ENCODE measurements around the gene SP4. TPM values are rescaled to one million over a fixed set of nuclear protein-coding genes. Genes with fewer than 3 reads are reported as not detected.

SP4 gene
- total RNA-seq, 1 donor from 2014 or later: 20.4 TPM

DNA sequence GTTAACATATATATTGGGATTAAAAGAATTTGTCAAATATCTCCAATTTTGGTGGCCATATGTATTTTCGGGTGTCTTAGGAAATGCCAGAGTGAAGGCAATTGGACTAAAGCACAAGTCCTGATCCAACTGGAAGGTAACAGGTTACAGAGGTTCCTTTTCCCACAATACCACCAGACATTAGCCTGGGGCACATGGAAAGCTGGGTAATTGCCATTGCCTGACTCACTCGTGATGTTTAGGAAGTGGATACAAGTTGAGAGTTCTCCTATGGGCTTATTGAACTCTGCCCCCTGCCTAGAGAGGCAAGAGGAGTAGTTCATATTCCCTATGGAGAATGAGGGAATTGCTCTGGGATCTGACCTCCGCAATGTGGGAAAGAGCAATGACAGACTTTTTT is 120.6 kb downstream of the SP4 start:
- H3K27me3 Mint-ChIP-seq: peaks cover 20% of the 10 kb centered on the region
- H3K27ac Mint-ChIP-seq: no peak overlapping the region
- intact Hi-C loops (cut with micrococcal nuclease): loop anchor here (10.0 kb wide), 1 partner anchor 216 kb away; no protein-coding TSS in a partner anchor

DNA sequence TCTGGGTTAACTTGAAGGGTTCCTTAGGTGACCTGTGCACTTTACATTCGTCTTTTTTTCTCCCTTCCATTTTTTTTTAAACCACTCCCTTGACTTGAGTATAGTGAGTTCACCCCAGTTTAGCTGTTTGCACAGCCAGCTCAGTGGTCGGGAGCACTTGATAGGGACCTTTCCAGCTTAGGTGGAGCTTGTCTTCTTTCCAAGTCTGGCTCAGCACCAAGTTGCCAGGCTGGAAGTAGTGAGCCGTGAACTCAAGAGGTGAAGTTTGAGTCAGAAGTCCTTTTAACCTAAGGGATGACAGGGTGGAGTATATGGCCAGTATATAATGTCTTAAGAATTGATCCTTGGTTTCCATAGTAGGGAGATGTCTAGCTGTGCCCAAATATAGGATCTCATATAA is 122.2 kb downstream of the SP4 start:
- intact Hi-C loops (cut with micrococcal nuclease): no loop called here
- H3K4me1 Mint-ChIP-seq: peaks cover 2% of the 10 kb centered on the region
- H3K27ac Mint-ChIP-seq: no peak overlapping the region
- no peak overlapping the region for H3K4me3 Mint-ChIP-seq
- H3K9me3 Mint-ChIP-seq: no peaks in the 10 kb centered on the region
- DNase-seq: no peak
- H3K27me3 Mint-ChIP-seq: peaks cover 12% of the 10 kb centered on the region
- peaks cover 6% of the 10 kb centered on the region for H3K36me3 Mint-ChIP-seq (ENCODE audit: low read depth)

More for the DNA sequence above, 120.6 kb downstream of the SP4 start:
- peaks cover 6% of the 10 kb centered on the region for H3K4me1 Mint-ChIP-seq
- no peak overlapping the region for H3K4me3 Mint-ChIP-seq
- H3K36me3 Mint-ChIP-seq (ENCODE audit: low read depth): peaks cover 8% of the 10 kb centered on the region
- H3K9me3 Mint-ChIP-seq: no peaks in the 10 kb centered on the region
- no peak for DNase-seq

DNA sequence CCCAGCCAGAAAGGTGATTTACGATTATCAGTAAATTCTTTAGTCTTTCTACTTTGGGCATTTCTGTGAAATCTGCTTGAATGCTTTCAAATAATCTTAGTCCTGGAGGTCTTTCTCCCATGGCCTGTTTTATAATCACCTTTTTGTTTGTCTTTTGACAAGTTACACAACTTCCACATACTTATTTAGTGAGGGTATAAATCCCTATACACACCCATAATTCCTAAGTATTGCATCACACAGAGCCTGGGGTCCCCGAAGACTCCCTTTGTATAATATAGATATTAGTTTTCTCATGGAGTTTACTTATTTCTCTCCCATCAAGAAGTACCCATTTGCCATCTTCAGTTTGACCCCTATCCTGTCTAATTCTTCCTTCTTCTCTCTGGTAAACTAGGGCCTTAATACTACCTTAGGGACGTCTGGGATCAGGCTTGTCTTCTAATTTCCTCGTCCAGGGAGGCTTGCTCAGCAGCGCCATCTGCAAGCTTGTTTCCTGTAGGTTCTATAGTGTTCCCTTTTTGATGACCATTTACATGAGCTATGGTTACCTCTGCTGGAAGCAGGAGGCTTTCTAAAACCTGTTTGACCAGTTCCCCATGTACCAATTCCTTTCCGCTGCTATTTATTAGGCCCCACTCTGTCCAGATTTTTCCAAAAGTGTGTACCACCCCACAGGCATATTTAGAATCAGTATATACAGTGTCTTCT is 123.1 kb downstream of the SP4 start:
- Mint-ChIP-seq H3K4me1 (no peaks in the 10 kb centered on the region), H3K27me3 (peaks cover 4% of the 10 kb centered on the region), H3K9me3 (no peaks in the 10 kb centered on the region), H3K4me3 (no peak overlapping the region), H3K36me3 (ENCODE audit: low read depth) (peaks cover 8% of the 10 kb centered on the region), H3K27ac (no peak overlapping the region)
- DNase-seq: no peak
- intact Hi-C loops (cut with micrococcal nuclease): no loop called here

DNA sequence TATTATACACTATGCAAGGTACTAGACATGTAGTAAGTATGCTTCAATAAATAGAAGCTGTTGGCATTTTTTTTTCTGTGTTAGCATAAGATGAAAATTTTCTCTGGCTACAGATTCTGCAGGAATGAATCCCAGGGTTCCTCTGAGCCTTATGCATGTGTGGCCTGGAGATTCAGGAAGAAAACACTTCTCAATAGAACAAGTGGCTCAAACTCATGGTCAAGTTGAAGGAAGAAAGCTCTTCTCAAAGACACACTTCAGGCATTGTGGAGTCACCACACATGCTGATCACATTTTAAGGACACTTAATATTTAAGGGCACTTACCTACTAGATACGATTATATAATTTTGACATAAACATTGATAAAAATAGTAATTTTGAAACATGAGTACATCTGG is 134.5 kb downstream of the SP4 start:
- no peak overlapping the region for H3K4me3 Mint-ChIP-seq
- H3K4me1 Mint-ChIP-seq: no peaks in the 10 kb centered on the region
- DNase-seq: no peak
- H3K9me3 Mint-ChIP-seq: no peaks in the 10 kb centered on the region
- H3K27ac Mint-ChIP-seq: no peak overlapping the region
- intact Hi-C loops (cut with micrococcal nuclease): no loop called here
- peaks cover 21% of the 10 kb centered on the region for H3K36me3 Mint-ChIP-seq (ENCODE audit: low read depth)
- H3K27me3 Mint-ChIP-seq: no peaks in the 10 kb centered on the region

Other genes starting within 250 kb of the SP4 start
- gene DNAH11, start 115.0 kb downstream of the SP4 start, total RNA-seq: 3.0 and 6.1 TPM in 2 replicates

Measured in activated CD4-positive, alpha-beta T cell treated with anti-CD3 and anti-CD28 coated beads, Interleukin-2, amount 10 ng/mL, durations not matched to agents 24 days and 14 days (primary cell).